ENCODE results near the gene COX17.

- TF ChIP-seq, protein P1, sequence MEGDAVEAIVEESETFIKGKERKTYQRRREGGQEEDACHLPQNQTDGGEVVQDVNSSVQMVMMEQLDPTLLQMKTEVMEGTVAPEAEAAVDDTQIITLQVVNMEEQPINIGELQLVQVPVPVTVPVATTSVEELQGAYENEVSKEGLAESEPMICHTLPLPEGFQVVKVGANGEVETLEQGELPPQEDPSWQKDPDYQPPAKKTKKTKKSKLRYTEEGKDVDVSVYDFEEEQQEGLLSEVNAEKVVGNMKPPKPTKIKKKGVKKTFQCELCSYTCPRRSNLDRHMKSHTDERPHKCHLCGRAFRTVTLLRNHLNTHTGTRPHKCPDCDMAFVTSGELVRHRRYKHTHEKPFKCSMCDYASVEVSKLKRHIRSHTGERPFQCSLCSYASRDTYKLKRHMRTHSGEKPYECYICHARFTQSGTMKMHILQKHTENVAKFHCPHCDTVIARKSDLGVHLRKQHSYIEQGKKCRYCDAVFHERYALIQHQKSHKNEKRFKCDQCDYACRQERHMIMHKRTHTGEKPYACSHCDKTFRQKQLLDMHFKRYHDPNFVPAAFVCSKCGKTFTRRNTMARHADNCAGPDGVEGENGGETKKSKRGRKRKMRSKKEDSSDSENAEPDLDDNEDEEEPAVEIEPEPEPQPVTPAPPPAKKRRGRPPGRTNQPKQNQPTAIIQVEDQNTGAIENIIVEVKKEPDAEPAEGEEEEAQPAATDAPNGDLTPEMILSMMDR (IDR thresholded peaks at IDR 0.05): no peak
- TF ChIP-seq ZFX (IDR thresholded peaks at IDR 0.05; ENCODE audit: borderline replicate concordance): no peak
These were observed 46.3 kb downstream of the COX17 start for GRCh38 chr3:119630880-119631329.
